WTC11 (cell line): ENCODE measurements around the gene MZT1. TPM values are rescaled to one million over a fixed set of nuclear protein-coding genes. Genes with fewer than 3 reads are reported as not detected.

Experiments used
- ATAC-seq: fragments of 200-7000 bp; cut with Tn5 transposase; 2 replicates; pipeline ENCODE4 v1.10.0; 2021; ENCODE audit warnings: mild to moderate bottlenecking, moderate library complexity
- CTCF ChIA-PET: fragments of 300-600 bp; sonication (Branson Sonifier 250); formaldehyde crosslinking; loops from one replicate; lab custom pipeline; 2021; ENCODE audit warnings: antibody characterized with exemption; lab: Charles Lee
- POLR2A ChIA-PET: fragments of 350-600 bp; sonication (Branson Sonifier 250); formaldehyde crosslinking; loops from one replicate; lab custom pipeline; 2021; ENCODE audit warnings: antibody characterized with exemption; lab: Charles Lee
- DNase-seq: peaks from one replicate; pipeline ENCODE4 v3.0.0; 2021; ENCODE audit warnings: low spot score
- H3K27ac Mint-ChIP-seq: 2 replicates; pipeline ENCODE4 v1.8.0; 2021; ENCODE audit warnings: mixed read lengths
- H3K27me3 Mint-ChIP-seq: 2 replicates; pipeline ENCODE4 v1.8.0; 2021; ENCODE audit warnings: low read depth, mild to moderate bottlenecking, moderate library complexity, mixed read lengths
- H3K36me3 Mint-ChIP-seq: 2 replicates; pipeline ENCODE4 v1.8.0; 2021; ENCODE audit warnings: mixed read lengths
- H3K4me1 Mint-ChIP-seq: 2 replicates; pipeline ENCODE4 v1.8.0; 2022; ENCODE audit warnings: mixed read lengths
- H3K4me3 Mint-ChIP-seq: 2 replicates; pipeline ENCODE4 v1.8.0; 2021; ENCODE audit warnings: mild to moderate bottlenecking, moderate library complexity, mixed read lengths
- H3K9me3 Mint-ChIP-seq: 2 replicates; pipeline ENCODE4 v1.8.0; 2021; ENCODE audit warnings: mixed read lengths
- CREM ChIP-seq: sonication (generic); formaldehyde crosslinking; IDR thresholded peaks from 2 replicates; pipeline ENCODE4 v1.8.1; 2022; ENCODE audit warnings: mild to moderate bottlenecking, missing genetic modification reagents, moderate library complexity
- EMX1 ChIP-seq: fragments of 250-450 bp; sonication (Bioruptor Pico); IDR thresholded peaks from 2 replicates; pipeline ENCODE4 v1.8.0; 2021; ENCODE audit warnings: mild to moderate bottlenecking
- ESRRA ChIP-seq: sonication (generic); formaldehyde crosslinking; IDR thresholded peaks from 2 replicates; pipeline ENCODE4 v1.8.1; 2022; ENCODE audit warnings: mild to moderate bottlenecking, missing genetic modification reagents, borderline replicate concordance
- GABPB1 ChIP-seq: sonication (generic); formaldehyde crosslinking; IDR thresholded peaks from 2 replicates; pipeline ENCODE4 v1.8.1; 2023; ENCODE audit warnings: mild to moderate bottlenecking, missing genetic modification reagents
- GRHL2 ChIP-seq: fragments of 250-450 bp; sonication (Bioruptor Pico); IDR thresholded peaks from 2 replicates; pipeline ENCODE4 v1.8.0; 2022; ENCODE audit warnings: mild to moderate bottlenecking, moderate library complexity; ENCODE audit not compliant: insufficient replicate concordance, severe bottlenecking
- HMGA2 ChIP-seq: fragments of 250-450 bp; sonication (Bioruptor Pico); IDR thresholded peaks from 2 replicates; pipeline ENCODE4 v1.4.0; 2021; ENCODE audit warnings: mild to moderate bottlenecking, moderate library complexity
- JUN ChIP-seq: sonication (generic); formaldehyde crosslinking; IDR thresholded peaks from 2 replicates; pipeline ENCODE4 v1.8.0; 2023; ENCODE audit warnings: mild to moderate bottlenecking, missing genetic modification reagents
- KAT7 ChIP-seq: sonication (generic); formaldehyde crosslinking; IDR thresholded peaks from 2 replicates; pipeline ENCODE4 v1.8.1; 2023; ENCODE audit warnings: missing genetic modification reagents, mild to moderate bottlenecking, borderline replicate concordance
- NFYB ChIP-seq: sonication (generic); formaldehyde crosslinking; conservative IDR thresholded peaks from 2 replicates; pipeline ENCODE4 v1.8.0; 2022; ENCODE audit warnings: low read depth, missing genetic modification reagents
- NR2C2 ChIP-seq: sonication (generic); formaldehyde crosslinking; IDR thresholded peaks from 2 replicates; pipeline ENCODE4 v1.8.0; 2022; ENCODE audit warnings: mild to moderate bottlenecking, missing genetic modification reagents
- PRRX2 ChIP-seq: fragments of 250-450 bp; sonication (Bioruptor Pico); IDR thresholded peaks from 2 replicates; pipeline ENCODE4 v1.8.0; 2021; ENCODE audit warnings: mild to moderate bottlenecking
- RELA ChIP-seq: sonication (generic); formaldehyde crosslinking; IDR thresholded peaks from 2 replicates; pipeline ENCODE4 v1.8.1; 2022; ENCODE audit warnings: missing genetic modification reagents, mild to moderate bottlenecking, borderline replicate concordance
- SP1 ChIP-seq: sonication (generic); formaldehyde crosslinking; conservative IDR thresholded peaks from 2 replicates; pipeline ENCODE4 v1.8.1; 2022; ENCODE audit warnings: missing genetic modification reagents
- TCF7 ChIP-seq: sonication (generic); formaldehyde crosslinking; IDR thresholded peaks from 2 replicates; pipeline ENCODE4 v1.8.0; 2022; ENCODE audit warnings: mild to moderate bottlenecking, low read depth, missing genetic modification reagents, moderate library complexity
- ZNF219 ChIP-seq: sonication (generic); formaldehyde crosslinking; IDR thresholded peaks from 2 replicates; pipeline ENCODE4 v1.8.0; 2023; ENCODE audit warnings: missing genetic modification reagents, mild to moderate bottlenecking, borderline replicate concordance
- ZNF232 ChIP-seq: sonication (generic); formaldehyde crosslinking; IDR thresholded peaks from 2 replicates; pipeline ENCODE4 v1.8.0; 2022; ENCODE audit warnings: mild to moderate bottlenecking, missing genetic modification reagents
- ZNF671 ChIP-seq: fragments of 250-450 bp; sonication (Bioruptor Pico); IDR thresholded peaks from 2 replicates; pipeline ENCODE4 v1.8.0; 2021; ENCODE audit warnings: mild to moderate bottlenecking
- total RNA-seq: library from RNA; stranded (reverse); gene quantifications from 3 replicates; pipeline ENCODE4 v1.2.3, GENCODE V29; 2021
- TF ChIP-seq, protein P1 (sequence below): sonication (generic); formaldehyde crosslinking; IDR thresholded peaks from 2 replicates; pipeline ENCODE4 v1.8.1; 2022; ENCODE audit warnings: low read depth, missing genetic modification reagents, borderline replicate concordance
- TF ChIP-seq, protein P2 (sequence below): sonication (generic); formaldehyde crosslinking; conservative IDR thresholded peaks from 2 replicates; pipeline ENCODE4 v1.8.1; 2023; ENCODE audit warnings: mild to moderate bottlenecking, low read depth, missing genetic modification reagents, moderate library complexity
- TF ChIP-seq, protein P3 (sequence below): fragments of 250-450 bp; sonication (Bioruptor Pico); conservative IDR thresholded peaks from 2 replicates; pipeline ENCODE4 v1.9.0; 2021; ENCODE audit warnings: mild to moderate bottlenecking
- TF ChIP-seq, protein P4 (sequence below): sonication (generic); formaldehyde crosslinking; IDR thresholded peaks from 2 replicates; pipeline ENCODE4 v1.8.0; 2022; ENCODE audit warnings: mild to moderate bottlenecking, missing genetic modification reagents
- TF ChIP-seq, protein P5 (sequence below): sonication (generic); formaldehyde crosslinking; IDR thresholded peaks from 2 replicates; pipeline ENCODE4 v1.8.0; 2022; ENCODE audit warnings: mild to moderate bottlenecking, missing genetic modification reagents
- TF ChIP-seq, protein P6 (sequence below): sonication (generic); formaldehyde crosslinking; IDR thresholded peaks from 2 replicates; pipeline ENCODE4 v1.8.0; 2022; ENCODE audit warnings: missing genetic modification reagents

Gene MZT1
- total RNA-seq, 1 experiment from 2014 or later = 23.5 TPM

DNA sequence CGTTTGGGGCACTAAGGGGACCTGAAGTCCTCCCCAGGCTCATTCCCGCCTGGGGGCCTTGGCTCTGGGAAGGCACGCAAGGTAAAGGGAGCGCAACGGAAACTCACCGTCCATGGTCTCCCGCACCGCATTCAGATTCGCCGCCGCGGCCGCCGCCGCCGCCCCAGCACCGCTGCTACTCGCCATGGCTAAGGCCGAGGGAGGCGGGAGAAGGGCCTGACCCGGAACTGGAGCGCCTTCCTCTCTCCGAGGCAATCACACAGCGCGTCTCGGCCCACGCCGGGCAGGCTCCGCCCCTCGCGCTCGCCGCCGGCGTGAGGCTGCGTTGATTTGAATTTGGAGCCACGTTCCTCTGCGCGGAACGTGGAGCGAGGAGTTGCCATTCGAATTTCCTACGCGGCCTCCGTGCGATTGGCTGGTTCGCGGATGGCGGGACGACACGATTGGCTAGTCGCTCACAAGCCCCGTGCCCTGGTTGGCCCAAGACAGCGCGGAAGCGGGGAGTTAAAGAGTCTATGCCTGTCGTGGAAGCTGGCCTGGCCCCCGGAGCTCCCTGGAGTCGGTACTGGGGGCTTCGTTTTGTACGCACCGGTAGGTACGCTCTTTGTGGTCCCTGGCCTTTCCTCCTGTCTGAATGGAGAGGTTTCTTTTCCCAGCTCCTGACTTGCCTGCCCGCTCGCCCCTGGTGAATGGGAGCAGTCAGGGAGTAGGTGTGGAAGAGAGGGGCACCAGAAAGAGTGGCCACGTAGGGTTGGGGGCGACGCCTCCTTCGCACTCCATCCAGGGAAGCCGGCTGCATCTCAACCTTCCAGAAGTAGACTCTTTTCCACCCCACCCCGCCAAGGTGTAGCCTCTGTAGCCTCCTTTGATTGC, at the start of gene MZT1, which contains the start of gene BORA (continued):
- TF ChIP-seq, protein P1, sequence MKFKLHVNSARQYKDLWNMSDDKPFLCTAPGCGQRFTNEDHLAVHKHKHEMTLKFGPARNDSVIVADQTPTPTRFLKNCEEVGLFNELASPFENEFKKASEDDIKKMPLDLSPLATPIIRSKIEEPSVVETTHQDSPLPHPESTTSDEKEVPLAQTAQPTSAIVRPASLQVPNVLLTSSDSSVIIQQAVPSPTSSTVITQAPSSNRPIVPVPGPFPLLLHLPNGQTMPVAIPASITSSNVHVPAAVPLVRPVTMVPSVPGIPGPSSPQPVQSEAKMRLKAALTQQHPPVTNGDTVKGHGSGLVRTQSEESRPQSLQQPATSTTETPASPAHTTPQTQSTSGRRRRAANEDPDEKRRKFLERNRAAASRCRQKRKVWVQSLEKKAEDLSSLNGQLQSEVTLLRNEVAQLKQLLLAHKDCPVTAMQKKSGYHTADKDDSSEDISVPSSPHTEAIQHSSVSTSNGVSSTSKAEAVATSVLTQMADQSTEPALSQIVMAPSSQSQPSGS (CRISPR knock-in tag) = peak; percentile 62; the same call in 1 of the 2 replicates
- TF ChIP-seq, protein P2, sequence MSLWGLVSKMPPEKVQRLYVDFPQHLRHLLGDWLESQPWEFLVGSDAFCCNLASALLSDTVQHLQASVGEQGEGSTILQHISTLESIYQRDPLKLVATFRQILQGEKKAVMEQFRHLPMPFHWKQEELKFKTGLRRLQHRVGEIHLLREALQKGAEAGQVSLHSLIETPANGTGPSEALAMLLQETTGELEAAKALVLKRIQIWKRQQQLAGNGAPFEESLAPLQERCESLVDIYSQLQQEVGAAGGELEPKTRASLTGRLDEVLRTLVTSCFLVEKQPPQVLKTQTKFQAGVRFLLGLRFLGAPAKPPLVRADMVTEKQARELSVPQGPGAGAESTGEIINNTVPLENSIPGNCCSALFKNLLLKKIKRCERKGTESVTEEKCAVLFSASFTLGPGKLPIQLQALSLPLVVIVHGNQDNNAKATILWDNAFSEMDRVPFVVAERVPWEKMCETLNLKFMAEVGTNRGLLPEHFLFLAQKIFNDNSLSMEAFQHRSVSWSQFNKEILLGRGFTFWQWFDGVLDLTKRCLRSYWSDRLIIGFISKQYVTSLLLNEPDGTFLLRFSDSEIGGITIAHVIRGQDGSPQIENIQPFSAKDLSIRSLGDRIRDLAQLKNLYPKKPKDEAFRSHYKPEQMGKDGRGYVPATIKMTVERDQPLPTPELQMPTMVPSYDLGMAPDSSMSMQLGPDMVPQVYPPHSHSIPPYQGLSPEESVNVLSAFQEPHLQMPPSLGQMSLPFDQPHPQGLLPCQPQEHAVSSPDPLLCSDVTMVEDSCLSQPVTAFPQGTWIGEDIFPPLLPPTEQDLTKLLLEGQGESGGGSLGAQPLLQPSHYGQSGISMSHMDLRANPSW (CRISPR knock-in tag) = peak; percentile 95
- TF ChIP-seq JUN (CRISPR knock-in tag) = no peak
- peak; percentile 48; the same call in 1 of the 2 replicates for TF ChIP-seq ESRRA (CRISPR knock-in tag)
- TF ChIP-seq GRHL2 (CRISPR knock-in tag) = no peak
- TF ChIP-seq, protein P3, sequence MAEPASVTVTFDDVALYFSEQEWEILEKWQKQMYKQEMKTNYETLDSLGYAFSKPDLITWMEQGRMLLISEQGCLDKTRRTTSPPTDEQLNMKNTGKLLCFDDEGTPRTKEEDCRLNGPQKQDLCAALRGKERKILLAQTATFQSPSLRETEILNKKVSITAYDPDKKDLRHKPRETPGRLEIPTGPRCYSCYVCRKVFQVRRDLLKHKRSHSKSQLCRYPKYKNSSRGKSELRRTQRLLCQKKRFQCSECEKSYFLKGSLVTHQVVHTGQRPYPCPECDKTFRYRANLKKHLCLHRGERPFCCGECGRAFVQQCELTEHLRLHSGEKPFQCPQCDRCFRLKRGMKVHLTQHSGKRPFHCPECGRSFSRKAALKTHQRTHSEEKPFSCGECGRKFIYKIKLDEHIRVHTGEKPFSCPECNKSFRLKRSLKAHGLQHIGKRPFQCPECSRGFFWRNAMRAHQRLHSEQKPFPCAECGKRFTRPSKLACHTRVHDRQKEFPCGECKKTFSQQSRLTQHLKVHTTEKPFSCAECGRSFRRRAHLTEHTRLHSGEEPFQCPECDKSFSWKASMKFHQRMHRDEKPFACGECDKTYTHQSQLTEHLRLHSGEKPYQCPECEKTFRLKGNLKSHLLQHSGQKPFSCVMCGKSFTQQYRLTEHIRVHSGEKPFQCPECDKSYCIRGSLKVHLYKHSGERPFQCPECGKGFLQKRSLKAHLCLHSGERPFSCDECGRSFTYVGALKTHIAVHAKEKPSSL (CRISPR knock-in tag) = no peak
- TF ChIP-seq RELA (CRISPR knock-in tag) = peak; percentile 83
- peak; percentile 96 for TF ChIP-seq GABPB1 (CRISPR knock-in tag)
- TF ChIP-seq PRRX2 = no peak
- TF ChIP-seq SP1 = peak; percentile 65
- TF ChIP-seq, protein P4, sequence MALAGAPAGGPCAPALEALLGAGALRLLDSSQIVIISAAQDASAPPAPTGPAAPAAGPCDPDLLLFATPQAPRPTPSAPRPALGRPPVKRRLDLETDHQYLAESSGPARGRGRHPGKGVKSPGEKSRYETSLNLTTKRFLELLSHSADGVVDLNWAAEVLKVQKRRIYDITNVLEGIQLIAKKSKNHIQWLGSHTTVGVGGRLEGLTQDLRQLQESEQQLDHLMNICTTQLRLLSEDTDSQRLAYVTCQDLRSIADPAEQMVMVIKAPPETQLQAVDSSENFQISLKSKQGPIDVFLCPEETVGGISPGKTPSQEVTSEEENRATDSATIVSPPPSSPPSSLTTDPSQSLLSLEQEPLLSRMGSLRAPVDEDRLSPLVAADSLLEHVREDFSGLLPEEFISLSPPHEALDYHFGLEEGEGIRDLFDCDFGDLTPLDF (CRISPR knock-in tag) = peak; percentile 84
- peak; percentile 90 for TF ChIP-seq NFYB (CRISPR knock-in tag)
- TF ChIP-seq EMX1 (CRISPR knock-in tag) = no peak
- TF ChIP-seq, protein P5, sequence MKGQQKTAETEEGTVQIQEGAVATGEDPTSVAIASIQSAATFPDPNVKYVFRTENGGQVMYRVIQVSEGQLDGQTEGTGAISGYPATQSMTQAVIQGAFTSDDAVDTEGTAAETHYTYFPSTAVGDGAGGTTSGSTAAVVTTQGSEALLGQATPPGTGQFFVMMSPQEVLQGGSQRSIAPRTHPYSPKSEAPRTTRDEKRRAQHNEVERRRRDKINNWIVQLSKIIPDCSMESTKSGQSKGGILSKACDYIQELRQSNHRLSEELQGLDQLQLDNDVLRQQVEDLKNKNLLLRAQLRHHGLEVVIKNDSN = peak; percentile 56; the same call in 1 of the 2 replicates

DNA sequence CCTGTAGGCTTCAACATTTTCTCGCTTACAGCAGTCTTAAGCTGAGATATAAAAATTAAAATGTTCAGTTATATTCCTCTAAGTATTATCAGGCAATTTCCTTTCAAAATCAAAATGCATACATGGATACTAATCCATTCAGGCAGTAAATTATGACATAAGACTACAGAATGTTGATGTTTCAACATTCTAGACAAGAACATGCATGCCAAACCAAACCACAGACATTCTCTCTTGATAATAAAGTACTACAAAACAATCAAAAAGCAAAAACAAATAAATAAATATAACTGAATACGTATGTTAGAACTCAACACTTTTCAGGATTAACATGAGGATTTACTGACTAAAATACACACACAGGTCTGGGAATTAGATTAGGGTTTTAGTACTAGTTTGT, 46.6 kb upstream of the MZT1 start:
- TF ChIP-seq KAT7 (CRISPR knock-in tag) (no peak), ZNF671 (CRISPR knock-in tag) (no peak), CREM (CRISPR knock-in tag) (no peak), ZNF232 (CRISPR knock-in tag) (no peak), ZNF219 (no peak), HMGA2 (no peak), NR2C2 (no peak), GABPB1 (CRISPR knock-in tag) (no peak), TCF7 (CRISPR knock-in tag) (no peak)
- TF ChIP-seq, protein P6, sequence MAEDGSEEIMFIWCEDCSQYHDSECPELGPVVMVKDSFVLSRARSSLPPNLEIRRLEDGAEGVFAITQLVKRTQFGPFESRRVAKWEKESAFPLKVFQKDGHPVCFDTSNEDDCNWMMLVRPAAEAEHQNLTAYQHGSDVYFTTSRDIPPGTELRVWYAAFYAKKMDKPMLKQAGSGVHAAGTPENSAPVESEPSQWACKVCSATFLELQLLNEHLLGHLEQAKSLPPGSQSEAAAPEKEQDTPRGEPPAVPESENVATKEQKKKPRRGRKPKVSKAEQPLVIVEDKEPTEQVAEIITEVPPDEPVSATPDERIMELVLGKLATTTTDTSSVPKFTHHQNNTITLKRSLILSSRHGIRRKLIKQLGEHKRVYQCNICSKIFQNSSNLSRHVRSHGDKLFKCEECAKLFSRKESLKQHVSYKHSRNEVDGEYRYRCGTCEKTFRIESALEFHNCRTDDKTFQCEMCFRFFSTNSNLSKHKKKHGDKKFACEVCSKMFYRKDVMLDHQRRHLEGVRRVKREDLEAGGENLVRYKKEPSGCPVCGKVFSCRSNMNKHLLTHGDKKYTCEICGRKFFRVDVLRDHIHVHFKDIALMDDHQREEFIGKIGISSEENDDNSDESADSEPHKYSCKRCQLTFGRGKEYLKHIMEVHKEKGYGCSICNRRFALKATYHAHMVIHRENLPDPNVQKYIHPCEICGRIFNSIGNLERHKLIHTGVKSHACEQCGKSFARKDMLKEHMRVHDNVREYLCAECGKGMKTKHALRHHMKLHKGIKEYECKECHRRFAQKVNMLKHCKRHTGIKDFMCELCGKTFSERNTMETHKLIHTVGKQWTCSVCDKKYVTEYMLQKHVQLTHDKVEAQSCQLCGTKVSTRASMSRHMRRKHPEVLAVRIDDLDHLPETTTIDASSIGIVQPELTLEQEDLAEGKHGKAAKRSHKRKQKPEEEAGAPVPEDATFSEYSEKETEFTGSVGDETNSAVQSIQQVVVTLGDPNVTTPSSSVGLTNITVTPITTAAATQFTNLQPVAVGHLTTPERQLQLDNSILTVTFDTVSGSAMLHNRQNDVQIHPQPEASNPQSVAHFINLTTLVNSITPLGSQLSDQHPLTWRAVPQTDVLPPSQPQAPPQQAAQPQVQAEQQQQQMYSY (CRISPR knock-in tag) = no peak
- H3K27me3 Mint-ChIP-seq = no peaks in the 10 kb centered on the region
- no peak overlapping the region for H3K27ac Mint-ChIP-seq
- no peak for ATAC-seq
- peaks cover 75% of the 10 kb centered on the region for H3K36me3 Mint-ChIP-seq
- H3K4me1 Mint-ChIP-seq = no peaks in the 10 kb centered on the region
- DNase-seq = no peak
- CTCF ChIA-PET = no interaction called here
- no peaks in the 10 kb centered on the region for H3K9me3 Mint-ChIP-seq
- H3K4me3 Mint-ChIP-seq = no peak overlapping the region
- POLR2A ChIA-PET = no interaction called here
